ENCODE results near the gene TFEB. TPM values are rescaled to one million over a fixed set of nuclear protein-coding genes. Genes with fewer than 3 reads are reported as not detected.

The TFEB gene
- total RNA-seq, 1 experiment from 2014 or later, result 1.8 TPM

GRCh38 chr6:41729624-41730023, 5.8 kb downstream of the TFEB start:
- ChIA-PET CTCF (no interaction called here), POLR2A (ENCODE audit: low non-redundant PET) (no interaction called here)
- no peak for TF ChIP-seq CTCF (conservative IDR thresholded peaks at IDR 0.05; ENCODE audit: low read depth, low read length)
- TF ChIP-seq EZH2 (IDR thresholded peaks at IDR 0.05; ENCODE audit: borderline replicate concordance, low read depth, low read length, poor library complexity, severe bottlenecking), result no peak
- no peak for DNase-seq (ENCODE audit: low spot score)
- Histone ChIP-seq H3K36me3 (ENCODE audit: insufficient read depth, low read length, poor library complexity, severe bottlenecking) (no peaks in the 10 kb centered on the region), H3K9me3 (ENCODE audit: low read depth, low read length, poor library complexity, severe bottlenecking) (no peaks in the 10 kb centered on the region), H3K4me3 (ENCODE audit: low read depth, low read length, poor library complexity, severe bottlenecking) (no peak overlapping the region), H3K27ac (ENCODE audit: low read depth, low read length, poor library complexity, severe bottlenecking) (no peak overlapping the region), H3K27me3 (replicated peaks; ENCODE audit: insufficient read depth, low read depth, low read length, poor library complexity) (no peaks in the 10 kb centered on the region), H3K4me1 (ENCODE audit: insufficient read depth, low read length, poor library complexity, severe bottlenecking) (peaks cover 29% of the 10 kb centered on the region)
- no TSS peak for BruUV-seq (replicated peaks)
- intact Hi-C loops (cut with micrococcal nuclease; ENCODE audit: unreplicated experiment), result no loop called here

DNA sequence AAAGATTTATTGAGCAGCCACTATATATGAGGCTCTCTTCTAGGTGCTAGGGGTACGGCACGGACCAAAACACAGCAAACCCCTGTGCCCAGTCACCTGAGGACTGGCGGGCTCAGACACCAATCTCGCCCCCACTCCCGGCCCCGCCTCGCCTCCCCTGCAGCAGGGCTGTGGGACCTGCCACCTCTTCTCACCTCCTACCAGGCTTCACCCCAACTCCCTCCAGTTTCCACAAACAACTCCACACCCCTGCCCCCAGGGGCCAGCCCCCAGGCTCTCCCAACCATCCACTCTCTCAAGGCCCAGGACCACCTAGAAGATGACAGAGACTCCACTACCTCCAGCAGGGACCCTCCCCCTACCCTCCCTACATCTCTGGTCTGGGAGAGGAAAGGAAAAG, 6.5 kb downstream of the TFEB start:
- Histone ChIP-seq H3K27ac (ENCODE audit: low read depth, low read length, poor library complexity, severe bottlenecking) (no peak overlapping the region), H3K27me3 (replicated peaks; ENCODE audit: insufficient read depth, low read depth, low read length, poor library complexity) (no peaks in the 10 kb centered on the region), H3K36me3 (ENCODE audit: insufficient read depth, low read length, poor library complexity, severe bottlenecking) (no peaks in the 10 kb centered on the region), H3K4me3 (ENCODE audit: low read depth, low read length, poor library complexity, severe bottlenecking) (no peak overlapping the region), H3K4me1 (ENCODE audit: insufficient read depth, low read length, poor library complexity, severe bottlenecking) (peaks cover 34% of the 10 kb centered on the region), H3K9me3 (ENCODE audit: low read depth, low read length, poor library complexity, severe bottlenecking) (no peaks in the 10 kb centered on the region)
- CTCF ChIA-PET, result interaction anchor here (0.6 kb wide), 1 partner anchor 300 kb away, joined by 5 read pairs; no protein-coding TSS in a partner anchor
- TF ChIP-seq EZH2 (IDR thresholded peaks at IDR 0.05; ENCODE audit: borderline replicate concordance, low read depth, low read length, poor library complexity, severe bottlenecking), result no peak
- TF ChIP-seq CTCF (conservative IDR thresholded peaks at IDR 0.05; ENCODE audit: low read depth, low read length), result no peak
- POLR2A ChIA-PET (ENCODE audit: low non-redundant PET), result no interaction called here
- DNase-seq (ENCODE audit: low spot score), result no peak
- BruUV-seq (replicated peaks), result no TSS peak
- intact Hi-C loops (cut with micrococcal nuclease; ENCODE audit: unreplicated experiment), result no loop called here

- intact Hi-C loops (cut with micrococcal nuclease; ENCODE audit: unreplicated experiment), result no loop called here
Measured at GRCh38 chr6:41728073-41728936, 7.1 kb downstream of the TFEB start.

More at GRCh38 chr6:41728073-41728936, 7.1 kb downstream of the TFEB start:
- ChIA-PET CTCF (interaction anchor here (0.6 kb wide), 2 partner anchors 301 to 743 kb away, joined by 4 to 5 read pairs; no protein-coding TSS in a partner anchor), POLR2A (ENCODE audit: low non-redundant PET) (no interaction called here)
- H3K4me1 ChIP-seq (ENCODE audit: insufficient read depth, low read length, poor library complexity, severe bottlenecking), result peaks cover 34% of the 10 kb centered on the region
- H3K4me3 ChIP-seq (ENCODE audit: low read depth, low read length, poor library complexity, severe bottlenecking), result no peak overlapping the region
- DNase-seq (ENCODE audit: low spot score), result no peak
- no TSS peak for BruUV-seq (replicated peaks)
- no peaks in the 10 kb centered on the region for H3K27me3 ChIP-seq (replicated peaks; ENCODE audit: insufficient read depth, low read depth, low read length, poor library complexity)
- no peak overlapping the region for H3K27ac ChIP-seq (ENCODE audit: low read depth, low read length, poor library complexity, severe bottlenecking)
- no peaks in the 10 kb centered on the region for H3K36me3 ChIP-seq (ENCODE audit: insufficient read depth, low read length, poor library complexity, severe bottlenecking)
- TF ChIP-seq EZH2 (IDR thresholded peaks at IDR 0.05; ENCODE audit: borderline replicate concordance, low read depth, low read length, poor library complexity, severe bottlenecking) (no peak), CTCF (conservative IDR thresholded peaks at IDR 0.05; ENCODE audit: low read depth, low read length) (no peak)
- H3K9me3 ChIP-seq (ENCODE audit: low read depth, low read length, poor library complexity, severe bottlenecking), result no peaks in the 10 kb centered on the region
